NCI-H187 treated with DMSO at 0.1 percent for 48 hours (cell line): ENCODE data around the gene INTS7.
A peak's percentile ranks its signal among the peaks of the same experiment; 100 is the strongest.
"Not testable (repeated sequence)": the region's sequence is repeated elsewhere in the genome, so short reads cannot be mapped to it uniquely, and the experiment has no call there.

Experiments
- DNase-seq: peaks from one replicate; lab custom pipeline; 2025; lab: John Stamatoyannopoulos, UW

The INTS7 gene

GRCh38 chr1:211985556-211986264, 49.6 kb downstream of the INTS7 start:
- DNase-seq, result no peak

GRCh38 chr1:211978596-211978995, 56.8 kb downstream of the INTS7 start:
- no peak for DNase-seq

- no peak for DNase-seq
Measured at GRCh38 chr1:211975152-211975941, 60.0 kb downstream of the INTS7 start.

GRCh38 chr1:211973541-211973940, 61.8 kb downstream of the INTS7 start:
- no peak for DNase-seq

GRCh38 chr1:211968200-211968834, 67.0 kb downstream of the INTS7 start:
- no peak for DNase-seq

GRCh38 chr1:211967704-211968103, 67.7 kb downstream of the INTS7 start:
- DNase-seq, result no peak

GRCh38 chr1:211965108-211965805, 70.1 kb downstream of the INTS7 start:
- no peak for DNase-seq

GRCh38 chr1:211959680-211960079, 75.7 kb downstream of the INTS7 start:
- DNase-seq, result peak; percentile 29

GRCh38 chr1:211959221-211959620, 76.1 kb downstream of the INTS7 start:
- no peak for DNase-seq

GRCh38 chr1:211954028-211954427, 81.3 kb downstream of the INTS7 start:
- DNase-seq, result not testable (repeated sequence)

- not testable (repeated sequence) for DNase-seq
Measured at GRCh38 chr1:211953543-211953942, 81.8 kb downstream of the INTS7 start.

- DNase-seq, result no peak
Measured at GRCh38 chr1:211952299-211952698, 83.1 kb downstream of the INTS7 start.

GRCh38 chr1:211951856-211952255, 83.5 kb downstream of the INTS7 start:
- DNase-seq, result no peak

- DNase-seq, result no peak
Measured at GRCh38 chr1:211948377-211948776, 87.0 kb downstream of the INTS7 start.

GRCh38 chr1:211947396-211948295, 87.7 kb downstream of the INTS7 start:
- peak; percentile 9 for DNase-seq

- DNase-seq, result no peak
Measured at GRCh38 chr1:211944733-211945500, 90.4 kb downstream of the INTS7 start.

GRCh38 chr1:211942583-211942982, 92.8 kb downstream of the INTS7 start:
- DNase-seq, result no peak

GRCh38 chr1:211939876-211940468, 95.4 kb downstream of the INTS7 start:
- peak; percentile 41 for DNase-seq

GRCh38 chr1:211938561-211938997, 96.8 kb downstream of the INTS7 start:
- no peak for DNase-seq

- DNase-seq, result not testable (repeated sequence)
Measured at GRCh38 chr1:211937422-211937821, 97.9 kb downstream of the INTS7 start.
